Cardiac muscle cell (in vitro differentiated cells and primary cell): Measurements from ENCODE around the gene PGRMC1. TPM values are rescaled to one million over a fixed set of nuclear protein-coding genes. Genes with fewer than 3 reads are reported as not detected.
"Not testable (repeated sequence)": the region's sequence is repeated elsewhere in the genome, so short reads cannot be mapped to it uniquely, and the experiment has no call there.

ENCODE experiments used
- DNase-seq, 2 donors: peaks; one replicate each; pipeline versions ENCODE4 v3.0.0 to v3.0.0-alpha.2; 2010 to 2017; ENCODE audit warnings: low read depth in 1 of 2, low spot score in 1 of 2
- H3K27ac ChIP-seq: fragments of 200-600 bp; sonication (generic); 2 replicates; pipeline ENCODE4 v1.5.1; 2016
- H3K27me3 ChIP-seq: fragments of 200-600 bp; sonication (generic); 2 replicates; pipeline ENCODE4 v1.6.0; 2016; ENCODE audit warnings: control low read depth
- H3K36me3 ChIP-seq: fragments of 200-600 bp; sonication (generic); 2 replicates; pipeline ENCODE4 v1.5.1; 2016; ENCODE audit warnings: control low read depth
- H3K4me1 ChIP-seq: fragments of 200-600 bp; sonication (generic); 2 replicates; pipeline ENCODE4 v1.8.1; 2017; ENCODE audit warnings: low read depth, mild to moderate bottlenecking, mixed run types
- H3K4me3 ChIP-seq: fragments of 200-600 bp; sonication (generic); 2 replicates; pipeline ENCODE4 v1.5.1; 2016; ENCODE audit warnings: mild to moderate bottlenecking
- H3K9me3 ChIP-seq: fragments of 200-600 bp; sonication (generic); 2 replicates; pipeline ENCODE4 v1.5.1; 2017; ENCODE audit warnings: low read depth, mild to moderate bottlenecking, control low read depth
- polyA plus RNA-seq: library from polyadenylated mRNA; unstranded; fragments of >200 nt; fragmentation: Nextera tagmentation; extraction: Ambion mirVana; gene quantifications from 2 replicates; pipeline ENCODE4 v1.2.1, GENCODE V29; 2016
- total RNA-seq: library from RNA; depleted of rRNA; stranded (reverse); fragments of >200 nt; gene quantifications from 2 replicates; pipeline ENCODE4 v1.2.3, GENCODE V29; 2016
- TF ChIP-seq, protein P1 (sequence below): IDR thresholded peaks from 2 replicates; pipeline ENCODE4 v1.5.1; 2012; ENCODE audit warnings: low read depth, mild to moderate bottlenecking, low read length

Gene PGRMC1
- total and polyA plus RNA-seq, 2 experiments from 2014 or later = 121 to 156 TPM

DNA sequence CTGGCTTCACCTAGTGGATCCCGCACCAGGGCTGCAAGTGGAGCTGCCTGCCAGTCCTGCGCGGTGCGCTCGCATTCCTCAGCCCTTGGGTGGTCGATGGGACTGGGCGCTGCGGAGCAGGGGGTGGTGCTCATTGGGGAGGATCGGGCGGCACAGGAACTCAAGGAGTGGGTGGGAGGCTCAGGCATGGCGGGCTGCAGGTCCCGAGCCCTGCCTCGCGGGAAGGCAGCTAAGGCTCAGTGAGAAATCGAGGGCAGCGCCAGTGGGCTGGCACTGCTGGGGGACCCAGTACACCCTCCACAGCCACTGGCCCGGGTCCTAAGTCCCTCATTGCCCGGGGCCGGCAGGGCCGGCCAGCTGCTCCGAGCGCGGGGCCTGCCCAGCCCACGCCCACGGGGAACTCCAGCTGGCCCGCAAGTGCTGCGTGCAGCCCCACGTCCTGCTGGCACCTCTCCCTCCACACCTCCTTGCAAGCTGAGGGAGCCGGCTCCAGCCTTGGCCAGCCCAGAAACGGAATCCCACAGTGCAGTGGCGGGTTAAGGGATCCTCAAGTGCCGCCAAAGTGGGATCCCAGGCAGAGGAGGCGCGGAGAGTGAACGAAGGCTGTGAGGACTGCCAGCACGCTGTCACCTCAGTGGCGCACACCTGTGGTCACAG lies 27.6 kb upstream of the PGRMC1 start:
- Histone ChIP-seq H3K4me3 (no peak overlapping the region), H3K27ac (no peak overlapping the region), H3K9me3 (no peaks in the 10 kb centered on the region), H3K36me3 (no peaks in the 10 kb centered on the region), H3K27me3 (no peaks in the 10 kb centered on the region), H3K4me1 (no peaks in the 10 kb centered on the region)
- TF ChIP-seq, protein P1, sequence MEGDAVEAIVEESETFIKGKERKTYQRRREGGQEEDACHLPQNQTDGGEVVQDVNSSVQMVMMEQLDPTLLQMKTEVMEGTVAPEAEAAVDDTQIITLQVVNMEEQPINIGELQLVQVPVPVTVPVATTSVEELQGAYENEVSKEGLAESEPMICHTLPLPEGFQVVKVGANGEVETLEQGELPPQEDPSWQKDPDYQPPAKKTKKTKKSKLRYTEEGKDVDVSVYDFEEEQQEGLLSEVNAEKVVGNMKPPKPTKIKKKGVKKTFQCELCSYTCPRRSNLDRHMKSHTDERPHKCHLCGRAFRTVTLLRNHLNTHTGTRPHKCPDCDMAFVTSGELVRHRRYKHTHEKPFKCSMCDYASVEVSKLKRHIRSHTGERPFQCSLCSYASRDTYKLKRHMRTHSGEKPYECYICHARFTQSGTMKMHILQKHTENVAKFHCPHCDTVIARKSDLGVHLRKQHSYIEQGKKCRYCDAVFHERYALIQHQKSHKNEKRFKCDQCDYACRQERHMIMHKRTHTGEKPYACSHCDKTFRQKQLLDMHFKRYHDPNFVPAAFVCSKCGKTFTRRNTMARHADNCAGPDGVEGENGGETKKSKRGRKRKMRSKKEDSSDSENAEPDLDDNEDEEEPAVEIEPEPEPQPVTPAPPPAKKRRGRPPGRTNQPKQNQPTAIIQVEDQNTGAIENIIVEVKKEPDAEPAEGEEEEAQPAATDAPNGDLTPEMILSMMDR = no peak
- DNase-seq = no peak

DNA sequence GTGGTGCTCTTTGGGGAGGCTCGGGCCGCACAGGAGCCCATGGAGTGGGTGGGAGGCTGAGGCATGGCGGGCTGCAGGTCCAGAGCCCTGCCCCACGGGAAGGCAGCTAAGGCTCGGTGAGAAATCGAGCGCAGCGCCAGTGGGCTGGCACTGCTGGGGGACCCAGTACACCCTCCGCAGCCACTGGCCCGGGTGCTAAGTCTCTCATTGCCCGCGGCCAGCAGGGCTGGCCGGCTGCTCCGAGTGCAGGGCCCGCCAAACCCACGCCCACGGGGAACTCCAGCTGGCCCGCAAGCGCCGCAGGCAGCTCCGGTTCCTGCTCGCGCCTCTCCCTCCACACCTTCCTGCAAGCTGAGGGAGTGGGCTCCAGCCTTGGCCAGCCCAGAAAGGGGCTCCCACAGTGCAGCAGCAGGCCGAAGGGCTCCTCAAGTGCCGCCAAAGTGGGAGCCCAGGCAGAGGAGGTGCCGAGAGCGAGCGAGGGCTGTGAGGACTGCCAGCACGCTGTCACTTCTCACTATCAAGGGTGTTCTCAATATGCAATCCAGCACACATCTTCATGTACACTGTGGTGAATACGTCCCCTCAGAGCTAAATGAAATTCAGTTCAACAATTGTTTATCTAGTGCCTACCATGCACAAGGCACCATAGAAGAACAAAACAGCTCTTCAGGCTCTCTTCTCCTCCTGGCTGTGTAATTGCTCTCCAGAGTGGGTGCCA lies 25.0 kb upstream of the PGRMC1 start:
- H3K36me3 ChIP-seq, H3K4me3 ChIP-seq, DNase-seq, H3K27ac ChIP-seq, H3K4me1 ChIP-seq, H3K27me3 ChIP-seq, H3K9me3 ChIP-seq: not testable (repeated sequence)

DNA sequence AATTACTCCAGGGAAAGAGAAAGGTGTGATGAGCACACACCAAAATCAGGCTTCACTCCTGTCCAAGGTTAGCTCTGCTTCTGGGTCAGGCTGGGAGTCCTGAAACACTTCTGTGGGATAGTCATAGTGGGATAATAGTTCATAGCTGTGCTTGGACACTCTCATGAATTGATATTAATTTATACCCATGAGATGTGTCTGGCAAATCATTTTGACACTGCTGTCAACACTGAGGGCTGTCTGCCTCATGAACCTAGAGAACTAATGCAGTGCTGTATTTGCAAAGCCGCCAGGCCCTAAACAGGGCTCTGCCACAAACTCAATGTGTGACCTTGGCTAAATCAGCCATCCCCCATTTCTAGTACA lies 24.5 kb upstream of the PGRMC1 start:
- Histone ChIP-seq H3K4me3 (no peak overlapping the region), H3K9me3 (no peaks in the 10 kb centered on the region), H3K36me3 (no peaks in the 10 kb centered on the region), H3K27me3 (no peaks in the 10 kb centered on the region), H3K4me1 (no peaks in the 10 kb centered on the region), H3K27ac (no peak overlapping the region)
- DNase-seq = no peak
- TF ChIP-seq, protein P1 = no peak

DNA sequence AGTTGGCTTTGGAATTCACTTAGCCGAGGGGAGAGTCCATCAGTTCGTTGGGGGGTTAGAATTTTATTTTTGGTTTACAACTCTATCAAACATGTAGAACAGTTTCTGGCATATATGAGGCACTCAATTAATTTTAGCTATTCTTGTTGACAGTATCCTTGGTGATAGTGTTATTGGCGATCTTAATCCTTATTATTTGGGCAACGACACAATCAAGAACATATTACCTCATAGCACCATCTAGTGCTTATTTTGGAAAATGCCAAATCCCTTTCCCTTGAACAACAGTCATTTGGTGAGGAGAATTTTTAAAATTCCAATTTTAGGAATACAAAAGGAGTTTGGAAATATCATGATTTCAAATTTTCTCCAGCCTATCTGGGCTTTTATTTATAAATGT lies 17.9 kb upstream of the PGRMC1 start:
- no peaks in the 10 kb centered on the region for H3K9me3 ChIP-seq
- H3K27ac ChIP-seq = no peak overlapping the region
- no peaks in the 10 kb centered on the region for H3K36me3 ChIP-seq
- peak; percentile 7 to 22 for DNase-seq
- no peak overlapping the region for H3K4me3 ChIP-seq
- TF ChIP-seq, protein P1 = peak; percentile 38
- H3K27me3 ChIP-seq = no peaks in the 10 kb centered on the region
- no peaks in the 10 kb centered on the region for H3K4me1 ChIP-seq

DNA sequence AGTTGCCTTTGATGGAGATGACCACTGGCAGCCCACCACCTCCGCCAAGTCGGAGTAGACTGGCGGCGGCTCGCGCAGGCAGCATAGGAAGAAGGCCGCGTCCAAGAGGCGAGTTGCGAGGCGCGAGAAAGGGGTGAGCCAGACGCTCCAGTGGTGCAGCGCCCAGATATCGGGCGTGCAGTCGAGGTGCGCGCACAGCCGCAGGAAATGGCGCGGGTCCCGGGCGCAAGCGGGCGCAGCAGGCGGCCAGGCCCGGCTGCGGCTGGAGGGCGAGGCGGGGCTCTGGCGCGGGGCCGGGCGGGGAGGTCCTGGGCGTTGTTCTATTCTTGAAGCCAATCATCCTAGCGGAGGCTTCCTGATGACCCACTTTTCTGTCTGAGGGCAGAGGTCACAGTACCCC lies 13.2 kb upstream of the PGRMC1 start:
- no peaks in the 10 kb centered on the region for H3K36me3 ChIP-seq
- no peak for DNase-seq
- no peaks in the 10 kb centered on the region for H3K9me3 ChIP-seq
- no peaks in the 10 kb centered on the region for H3K27me3 ChIP-seq
- no peak overlapping the region for H3K27ac ChIP-seq
- TF ChIP-seq, protein P1 = no peak
- no peak overlapping the region for H3K4me3 ChIP-seq
- H3K4me1 ChIP-seq = no peaks in the 10 kb centered on the region

DNA sequence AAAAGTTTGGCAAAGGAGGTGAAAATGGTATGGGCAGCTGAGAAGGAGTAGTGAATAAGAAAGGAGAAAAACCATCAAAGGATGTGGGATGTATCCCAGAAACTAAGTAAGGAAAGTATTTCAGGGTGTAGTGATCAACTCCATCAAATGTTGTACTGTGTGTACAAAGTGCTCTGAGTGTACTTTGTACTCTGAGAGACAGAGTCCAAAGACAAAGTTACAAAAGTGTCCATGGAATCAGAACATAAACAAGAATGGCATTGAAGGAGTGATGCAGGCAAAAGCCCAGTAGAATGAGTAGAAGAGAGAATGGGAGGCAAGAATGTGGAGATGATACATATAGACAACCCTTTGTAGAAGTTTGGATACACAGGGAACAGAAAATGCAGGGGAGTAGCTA lies 12.3 kb upstream of the PGRMC1 start:
- TF ChIP-seq, protein P1 = no peak
- Histone ChIP-seq H3K9me3 (no peaks in the 10 kb centered on the region), H3K27ac (no peak overlapping the region), H3K4me3 (no peak overlapping the region), H3K36me3 (no peaks in the 10 kb centered on the region), H3K27me3 (no peaks in the 10 kb centered on the region), H3K4me1 (no peaks in the 10 kb centered on the region)
- no peak for DNase-seq
